ENCODE measurements around the gene APCS.

Gene APCS

GRCh38 chr1:159587461-159587951, at the start of gene APCS:
Gene APCS, plus strand, starts transcription at chr1:159587826. Its CDS starts 96 bp downstream, at chr1:159587922.
- DNase-seq (ENCODE audit: low read depth): no peak

GRCh38 chr1:159548126-159548525, 39.5 kb upstream of the APCS start:
- no peak for DNase-seq (ENCODE audit: low read depth)

GRCh38 chr1:159554261-159554660, 33.4 kb upstream of the APCS start:
- DNase-seq (ENCODE audit: low read depth): no peak

- DNase-seq (ENCODE audit: low read depth): no peak
These were observed 32.9 kb upstream of the APCS start for GRCh38 chr1:159554696-159555095.

GRCh38 chr1:159556931-159557369, 30.7 kb upstream of the APCS start:
- no peak for DNase-seq (ENCODE audit: low read depth)

GRCh38 chr1:159560599-159560998, 27.0 kb upstream of the APCS start:
- no peak for DNase-seq (ENCODE audit: low read depth)

GRCh38 chr1:159561497-159561896, 26.1 kb upstream of the APCS start:
- DNase-seq (ENCODE audit: low read depth): no peak

GRCh38 chr1:159562680-159563079, 24.9 kb upstream of the APCS start:
- no peak for DNase-seq (ENCODE audit: low read depth)

- DNase-seq (ENCODE audit: low read depth): no peak
These were observed 10.2 kb upstream of the APCS start for GRCh38 chr1:159577446-159577845.

GRCh38 chr1:159580340-159580739, 7.3 kb upstream of the APCS start:
- DNase-seq (ENCODE audit: low read depth): no peak

GRCh38 chr1:159581422-159581821, 6.2 kb upstream of the APCS start:
- no peak for DNase-seq (ENCODE audit: low read depth)

GRCh38 chr1:159584536-159584935, 3.1 kb upstream of the APCS start:
- DNase-seq (ENCODE audit: low read depth): no peak

- DNase-seq (ENCODE audit: low read depth): no peak
These were observed 4.4 kb downstream of the APCS start for GRCh38 chr1:159591981-159592380.

- peak; percentile 8 for DNase-seq (ENCODE audit: low read depth)
These were observed 7.2 kb downstream of the APCS start for GRCh38 chr1:159594625-159595405.

GRCh38 chr1:159598196-159598595, 10.6 kb downstream of the APCS start:
- DNase-seq (ENCODE audit: low read depth): no peak

GRCh38 chr1:159600894-159601293, 13.3 kb downstream of the APCS start:
- no peak for DNase-seq (ENCODE audit: low read depth)

- no peak for DNase-seq (ENCODE audit: low read depth)
These were observed 14.9 kb downstream of the APCS start for GRCh38 chr1:159602501-159602999.

GRCh38 chr1:159612211-159612885, 24.7 kb downstream of the APCS start:
- DNase-seq (ENCODE audit: low read depth): no peak

- no peak for DNase-seq (ENCODE audit: low read depth)
These were observed 45.3 kb downstream of the APCS start for GRCh38 chr1:159632922-159633321.

Data from CMK (cell line).